DND-41 (cell line): ENCODE data around the gene SNAPC5.
A peak's percentile ranks its signal among the peaks of the same experiment; 100 is the strongest.
"Not testable (repeated sequence)": the region's sequence is repeated elsewhere in the genome, so short reads cannot be mapped to it uniquely, and the experiment has no call there.

Source experiments
- ATAC-seq: fragments of 200-7000 bp; cut with Tn5 transposase; 3 replicates; pipeline ENCODE4 v1.9.1; 2021; ENCODE audit warnings: low read depth; ENCODE audit not compliant: insufficient read depth
- DNase-seq: peaks from one replicate; pipeline ENCODE4 v3.0.0-alpha.2; 2020
- H2AFZ ChIP-seq: 2 replicates; pipeline ENCODE4 v1.6.0; 2012; ENCODE audit warnings: low read depth, low read length
- H3K27ac ChIP-seq: 2 replicates; pipeline ENCODE4 v1.5.1; 2012; ENCODE audit warnings: low read length, inconsistent platforms
- H3K27me3 ChIP-seq: fragments of 200-600 bp; sonication (generic); 2 replicates; pipeline ENCODE4 v1.6.0; 2012; ENCODE audit warnings: low read length, mild to moderate bottlenecking, inconsistent platforms; ENCODE audit not compliant: insufficient read depth, poor library complexity
- H3K36me3 ChIP-seq: 2 replicates; pipeline ENCODE4 v1.5.1; 2012; ENCODE audit warnings: low read length, inconsistent platforms; ENCODE audit not compliant: insufficient read depth
- H3K4me1 ChIP-seq: 2 replicates; pipeline ENCODE4 v1.5.1; 2012; ENCODE audit warnings: mild to moderate bottlenecking, low read length; ENCODE audit not compliant: insufficient read depth
- H3K4me2 ChIP-seq: 2 replicates; pipeline ENCODE4 v1.6.0; 2012; ENCODE audit warnings: mild to moderate bottlenecking, moderate library complexity, low read length, inconsistent platforms; ENCODE audit not compliant: insufficient read depth
- H3K4me3 ChIP-seq, 2 experiments: fragments of 200-600 bp in 1 of 2; shearing (Covaris generic) in 1 of 2; 2 replicates each; pipeline ENCODE4 v1.5.1; 2012 to 2016; ENCODE audit warnings: inconsistent platforms in 2 of 2, low read length in 2 of 2, mild to moderate bottlenecking in 2 of 2, low read depth in 1 of 2, moderate library complexity in 1 of 2
- H3K79me2 ChIP-seq: 2 replicates; pipeline ENCODE4 v1.6.0; 2012; ENCODE audit warnings: low read length, inconsistent platforms; ENCODE audit not compliant: insufficient read depth
- H3K9ac ChIP-seq: 2 replicates; pipeline ENCODE4 v1.6.0; 2012; ENCODE audit warnings: low read depth, mild to moderate bottlenecking, inconsistent platforms, low read length, moderate library complexity
- H3K9me3 ChIP-seq: 2 replicates; pipeline ENCODE4 v1.5.1; 2012; ENCODE audit warnings: low read length, moderate library complexity, mild to moderate bottlenecking, inconsistent platforms; ENCODE audit not compliant: insufficient read depth, severe bottlenecking
- H4K20me1 ChIP-seq: 2 replicates; pipeline ENCODE4 v1.6.0; 2012; ENCODE audit warnings: low read length; ENCODE audit not compliant: insufficient read depth
- EZH2 ChIP-seq: IDR thresholded peaks from 3 replicates; pipeline ENCODE4 v1.6.1; 2012; ENCODE audit warnings: borderline replicate concordance, low read depth, mild to moderate bottlenecking, moderate library complexity, low read length, inconsistent platforms; ENCODE audit not compliant: severe bottlenecking
- TF ChIP-seq, protein P1 (sequence below): IDR thresholded peaks from 2 replicates; pipeline ENCODE4 v1.5.1; 2012; ENCODE audit warnings: borderline replicate concordance, low read length, moderate library complexity, mild to moderate bottlenecking; ENCODE audit not compliant: poor library complexity, severe bottlenecking; ENCODE audit errors: extremely low read depth

SNAPC5 gene

DNA sequence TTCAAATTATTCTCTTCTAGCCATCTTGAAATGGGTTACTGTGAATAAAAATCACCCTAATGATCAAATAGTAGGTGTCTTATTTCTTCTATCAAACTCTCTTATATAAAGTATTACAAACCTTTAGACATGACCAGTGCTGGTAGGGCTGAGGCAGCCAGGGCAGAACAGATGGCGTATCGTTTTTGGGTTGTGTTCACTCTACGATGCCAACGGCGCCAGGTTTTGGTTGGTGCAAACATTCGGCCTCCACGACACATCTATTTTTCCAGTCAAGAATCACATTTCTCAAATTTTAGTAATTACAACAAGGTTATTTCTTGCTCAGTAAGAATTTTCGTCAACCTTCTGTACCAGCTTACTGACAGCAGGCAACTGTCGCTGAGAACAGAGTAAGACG is 4.9 kb upstream of the SNAPC5 start:
- peak overlapping the region; percentile 76; the same call in 1 of the 2 replicates for H3K9ac ChIP-seq
- TF ChIP-seq, protein P1, sequence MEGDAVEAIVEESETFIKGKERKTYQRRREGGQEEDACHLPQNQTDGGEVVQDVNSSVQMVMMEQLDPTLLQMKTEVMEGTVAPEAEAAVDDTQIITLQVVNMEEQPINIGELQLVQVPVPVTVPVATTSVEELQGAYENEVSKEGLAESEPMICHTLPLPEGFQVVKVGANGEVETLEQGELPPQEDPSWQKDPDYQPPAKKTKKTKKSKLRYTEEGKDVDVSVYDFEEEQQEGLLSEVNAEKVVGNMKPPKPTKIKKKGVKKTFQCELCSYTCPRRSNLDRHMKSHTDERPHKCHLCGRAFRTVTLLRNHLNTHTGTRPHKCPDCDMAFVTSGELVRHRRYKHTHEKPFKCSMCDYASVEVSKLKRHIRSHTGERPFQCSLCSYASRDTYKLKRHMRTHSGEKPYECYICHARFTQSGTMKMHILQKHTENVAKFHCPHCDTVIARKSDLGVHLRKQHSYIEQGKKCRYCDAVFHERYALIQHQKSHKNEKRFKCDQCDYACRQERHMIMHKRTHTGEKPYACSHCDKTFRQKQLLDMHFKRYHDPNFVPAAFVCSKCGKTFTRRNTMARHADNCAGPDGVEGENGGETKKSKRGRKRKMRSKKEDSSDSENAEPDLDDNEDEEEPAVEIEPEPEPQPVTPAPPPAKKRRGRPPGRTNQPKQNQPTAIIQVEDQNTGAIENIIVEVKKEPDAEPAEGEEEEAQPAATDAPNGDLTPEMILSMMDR, result no peak
- TF ChIP-seq EZH2, result no peak
- no peaks in the 10 kb centered on the region for H3K27me3 ChIP-seq
- ATAC-seq (no peak), DNase-seq (no peak)
- no peak overlapping the region for H3K27ac ChIP-seq
- peak overlapping the region in 1 of 2 experiments; percentile 83; a peak in 1 of 4 replicates for H3K4me3 ChIP-seq
- H3K79me2 ChIP-seq, result peaks cover 69% of the 10 kb centered on the region
- H3K9me3 ChIP-seq, result no peaks in the 10 kb centered on the region
- peaks cover 41% of the 10 kb centered on the region for H3K4me1 ChIP-seq
- H2AFZ ChIP-seq, result no peak overlapping the region
- peaks cover 20% of the 10 kb centered on the region for H4K20me1 ChIP-seq
- H3K36me3 ChIP-seq, result peaks cover 66% of the 10 kb centered on the region
- peak overlapping the region; percentile 71; the same call in 1 of the 2 replicates for H3K4me2 ChIP-seq

- Histone ChIP-seq H3K79me2 (peaks cover 69% of the 10 kb centered on the region), H3K36me3 (peaks cover 78% of the 10 kb centered on the region), H3K4me1 (peaks cover 42% of the 10 kb centered on the region), H4K20me1 (peaks cover 20% of the 10 kb centered on the region)
- not testable (repeated sequence) for ATAC-seq, H3K4me3 ChIP-seq, H3K27ac ChIP-seq, H3K27me3 ChIP-seq, H3K4me2 ChIP-seq, H3K9ac ChIP-seq, DNase-seq, H2AFZ ChIP-seq, H3K9me3 ChIP-seq
Observed at GRCh38 chr15:66500346-66500745, 2.8 kb upstream of the SNAPC5 start.

DNA sequence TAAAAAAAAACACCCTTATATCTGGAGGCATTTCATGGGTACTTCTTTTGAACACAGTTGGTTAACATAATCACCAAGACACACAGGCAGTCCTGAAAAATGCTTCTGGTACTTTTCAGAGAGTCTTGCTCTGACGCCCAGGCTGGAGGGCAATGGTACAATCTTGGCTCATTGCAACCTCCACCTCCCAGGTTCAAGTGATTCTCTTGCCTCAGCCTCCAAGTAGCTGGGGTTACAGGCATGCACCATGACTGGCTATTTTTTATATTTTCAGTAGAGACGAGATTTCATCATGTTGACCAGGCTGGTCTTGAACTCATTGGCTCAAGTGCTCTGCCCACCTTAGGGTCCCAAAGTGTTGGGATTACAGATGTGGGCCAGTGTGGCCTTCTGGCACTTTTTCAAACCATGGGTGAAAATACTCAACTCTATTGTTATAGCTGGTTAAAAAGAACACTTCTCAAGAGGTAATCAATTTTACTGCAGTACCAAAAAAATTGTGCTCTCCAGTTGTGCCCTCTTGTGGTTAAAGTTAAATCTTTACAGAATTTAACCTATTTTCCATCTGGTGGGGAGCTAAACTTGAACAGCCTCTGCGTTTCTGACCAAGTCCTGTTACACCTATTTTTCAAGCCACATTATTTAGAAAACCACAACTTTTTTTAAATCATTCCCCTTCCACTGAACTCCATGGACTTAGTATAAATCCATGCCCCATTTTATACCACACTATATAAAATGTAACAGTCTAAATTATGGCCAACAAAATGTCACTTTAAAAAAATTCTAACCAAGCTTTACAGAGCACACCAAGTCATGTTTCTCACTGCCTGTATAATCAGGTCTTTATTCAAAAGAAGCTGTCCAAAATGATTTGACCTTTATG is 1.2 kb upstream of the SNAPC5 start:
- Histone ChIP-seq H3K27me3 (no peaks in the 10 kb centered on the region), H3K79me2 (peaks cover 67% of the 10 kb centered on the region), H3K4me3 (no peak overlapping the region), H3K9me3 (no peaks in the 10 kb centered on the region), H3K27ac (peak overlapping the region; percentile 64), H2AFZ (no peak overlapping the region), H3K36me3 (peaks cover 89% of the 10 kb centered on the region), H3K4me1 (peaks cover 43% of the 10 kb centered on the region), H3K9ac (no peak overlapping the region), H3K4me2 (no peak overlapping the region; the same call in 1 of the 2 replicates), H4K20me1 (peaks cover 18% of the 10 kb centered on the region)
- TF ChIP-seq, protein P1, result peak; percentile 52
- no peak for TF ChIP-seq EZH2
- ATAC-seq (no peak), DNase-seq (no peak)

- no peaks in the 10 kb centered on the region for H3K9me3 ChIP-seq
- H3K9ac ChIP-seq, result peak overlapping the region; percentile 71
- peak overlapping the region; percentile 96 for H3K4me2 ChIP-seq
- no peak for DNase-seq
- peak overlapping the region; percentile 73 for H2AFZ ChIP-seq
- TF ChIP-seq, protein P1, result no peak
- TF ChIP-seq EZH2, result no peak
- peak overlapping the region; percentile 77 for H3K27ac ChIP-seq
- H3K79me2 ChIP-seq, result peaks cover 50% of the 10 kb centered on the region
- peak; percentile 46 for ATAC-seq
- no peaks in the 10 kb centered on the region for H3K27me3 ChIP-seq
- peaks cover 25% of the 10 kb centered on the region for H3K4me1 ChIP-seq
- peak overlapping the region; percentile 74 to 83 for H3K4me3 ChIP-seq
- peaks cover 6% of the 10 kb centered on the region; the same call in 1 of the 2 replicates for H4K20me1 ChIP-seq
- H3K36me3 ChIP-seq, result peaks cover 87% of the 10 kb centered on the region
Observed at GRCh38 chr15:66496951-66497501, 536 bp downstream of the SNAPC5 start.
